ENCODE measurements around the gene ZBTB4.

ZBTB4 gene

GRCh38 chr17:7512824-7513540, 33.6 kb upstream of the ZBTB4 start:
- no peak for TF ChIP-seq CTCF (IDR thresholded peaks at IDR 0.05; ENCODE audit: borderline replicate concordance, control extremely low read depth, extremely low read depth, insufficient read depth, missing control alignments)
- in situ Hi-C loops (cut with MboI; ENCODE audit: low sequenced_read_pairs, unreplicated experiment) = no loop called here
- DNase-seq (ENCODE audit: low spot score) = no peak

GRCh38 chr17:7512105-7512504, 32.7 kb upstream of the ZBTB4 start:
- no peak for TF ChIP-seq CTCF (IDR thresholded peaks at IDR 0.05; ENCODE audit: borderline replicate concordance, control extremely low read depth, extremely low read depth, insufficient read depth, missing control alignments)
- DNase-seq (ENCODE audit: low spot score) = no peak
- in situ Hi-C loops (cut with MboI; ENCODE audit: low sequenced_read_pairs, unreplicated experiment) = no loop called here

DNA sequence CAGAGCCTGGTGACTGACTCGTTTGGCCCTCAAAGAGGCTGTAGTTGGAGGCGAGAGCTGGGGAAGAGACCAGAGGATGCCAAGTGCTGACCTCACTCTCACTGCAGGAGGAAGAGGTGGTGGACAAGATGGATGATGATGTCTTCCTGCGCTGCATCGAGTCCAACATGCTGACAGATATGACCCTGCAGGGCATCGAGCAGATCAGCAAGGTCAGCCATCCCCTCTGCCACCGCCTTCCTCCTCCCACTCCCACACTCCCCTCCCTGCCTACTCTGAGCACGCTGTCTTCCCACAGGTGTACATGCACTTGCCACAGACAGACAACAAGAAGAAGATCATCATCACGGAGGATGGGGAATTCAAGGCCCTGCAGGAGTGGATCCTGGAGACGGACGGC, 31.7 kb upstream of the ZBTB4 start:
- DNase-seq (ENCODE audit: low spot score) = no peak
- TF ChIP-seq CTCF (IDR thresholded peaks at IDR 0.05; ENCODE audit: borderline replicate concordance, control extremely low read depth, extremely low read depth, insufficient read depth, missing control alignments) = no peak
- in situ Hi-C loops (cut with MboI; ENCODE audit: low sequenced_read_pairs, unreplicated experiment) = no loop called here

- in situ Hi-C loops (cut with MboI; ENCODE audit: low sequenced_read_pairs, unreplicated experiment) = no loop called here
- no peak for TF ChIP-seq CTCF (IDR thresholded peaks at IDR 0.05; ENCODE audit: borderline replicate concordance, control extremely low read depth, extremely low read depth, insufficient read depth, missing control alignments)
- no peak for DNase-seq (ENCODE audit: low spot score)
Measured at GRCh38 chr17:7509937-7510336, 30.5 kb upstream of the ZBTB4 start.

DNA sequence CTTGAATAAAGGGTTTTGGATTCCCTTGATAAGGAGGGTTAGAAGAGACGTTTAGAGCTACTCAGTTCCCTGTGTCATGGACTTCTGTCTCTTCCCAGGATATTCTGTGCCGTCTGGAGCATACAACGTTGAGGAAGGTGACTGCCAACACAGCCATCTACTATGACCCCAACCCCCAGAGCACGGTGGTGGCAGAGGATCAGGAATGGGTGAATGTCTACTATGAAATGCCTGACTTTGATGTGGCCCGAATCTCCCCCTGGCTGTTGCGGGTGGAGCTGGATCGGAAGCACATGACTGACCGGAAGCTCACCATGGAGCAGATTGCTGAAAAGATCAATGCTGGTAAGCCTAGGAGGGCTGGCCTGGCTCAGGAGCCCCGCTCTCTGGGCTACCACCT, 29.4 kb upstream of the ZBTB4 start:
- DNase-seq (ENCODE audit: low spot score) = no peak
- TF ChIP-seq CTCF (IDR thresholded peaks at IDR 0.05; ENCODE audit: borderline replicate concordance, control extremely low read depth, extremely low read depth, insufficient read depth, missing control alignments) = no peak
- in situ Hi-C loops (cut with MboI; ENCODE audit: low sequenced_read_pairs, unreplicated experiment) = no loop called here

- in situ Hi-C loops (cut with MboI; ENCODE audit: low sequenced_read_pairs, unreplicated experiment) = no loop called here
- no peak for DNase-seq (ENCODE audit: low spot score)
- no peak for TF ChIP-seq CTCF (IDR thresholded peaks at IDR 0.05; ENCODE audit: borderline replicate concordance, control extremely low read depth, extremely low read depth, insufficient read depth, missing control alignments)
Measured at GRCh38 chr17:7508145-7508544, 28.7 kb upstream of the ZBTB4 start.

Data from GM13976 (cell line).